KMS-11 (cell line): Measurements from ENCODE around the gene ZNF202.

Source experiments
- H2AFZ ChIP-seq: fragments of 200-600 bp; sonication (generic); 2 replicates; pipeline ENCODE4 v1.6.1; 2016; ENCODE audit warnings: antibody characterized with exemption, mixed run types, low read depth
- H3K27ac ChIP-seq: fragments of 200-600 bp; sonication (generic); 2 replicates; pipeline ENCODE4 v1.6.1; 2016; ENCODE audit warnings: mild to moderate bottlenecking, mixed run types
- H3K27me3 ChIP-seq: fragments of 200-600 bp; sonication (generic); 2 replicates; pipeline ENCODE4 v1.6.1; 2017; ENCODE audit warnings: mild to moderate bottlenecking, low read depth, mixed run types, moderate library complexity; ENCODE audit not compliant: insufficient read depth
- H3K36me3 ChIP-seq: fragments of 200-600 bp; sonication (generic); 2 replicates; pipeline ENCODE4 v1.6.1; 2017; ENCODE audit warnings: mild to moderate bottlenecking, mixed run types; ENCODE audit not compliant: insufficient read depth
- H3K4me1 ChIP-seq: fragments of 200-600 bp; sonication (generic); 2 replicates; pipeline ENCODE4 v1.6.1; 2016; ENCODE audit warnings: mild to moderate bottlenecking, low read depth, mixed run types; ENCODE audit not compliant: poor library complexity, severe bottlenecking
- H3K4me2 ChIP-seq: fragments of 200-600 bp; sonication (generic); 2 replicates; pipeline ENCODE4 v1.7.0; 2016; ENCODE audit warnings: mild to moderate bottlenecking, mixed run types
- H3K4me3 ChIP-seq: fragments of 200-600 bp; sonication (generic); IDR thresholded peaks from 2 replicates; pipeline ENCODE4 v1.6.1; 2017; ENCODE audit warnings: low read depth, low read length, mixed read lengths; ENCODE audit not compliant: insufficient read depth
- H3K79me2 ChIP-seq: fragments of 200-600 bp; sonication (generic); 2 replicates; pipeline ENCODE4 v1.6.1; 2016; ENCODE audit warnings: low read depth, mixed run types; ENCODE audit not compliant: insufficient read depth
- H3K9ac ChIP-seq: fragments of 200-600 bp; sonication (generic); 2 replicates; pipeline ENCODE4 v1.6.1; 2016; ENCODE audit warnings: mild to moderate bottlenecking, mixed run types
- H4K20me1 ChIP-seq: fragments of 200-600 bp; sonication (generic); 2 replicates; pipeline ENCODE4 v1.6.1; 2016; ENCODE audit warnings: mild to moderate bottlenecking, mixed run types; ENCODE audit not compliant: insufficient read depth
- TF ChIP-seq, protein P1 (sequence below): fragments of 200-600 bp; sonication (generic); conservative IDR thresholded peaks from 2 replicates; pipeline ENCODE4 v1.6.1; 2017; ENCODE audit warnings: low read depth, mild to moderate bottlenecking, antibody characterized with exemption, low read length, moderate library complexity, mixed read lengths

ZNF202 gene

DNA sequence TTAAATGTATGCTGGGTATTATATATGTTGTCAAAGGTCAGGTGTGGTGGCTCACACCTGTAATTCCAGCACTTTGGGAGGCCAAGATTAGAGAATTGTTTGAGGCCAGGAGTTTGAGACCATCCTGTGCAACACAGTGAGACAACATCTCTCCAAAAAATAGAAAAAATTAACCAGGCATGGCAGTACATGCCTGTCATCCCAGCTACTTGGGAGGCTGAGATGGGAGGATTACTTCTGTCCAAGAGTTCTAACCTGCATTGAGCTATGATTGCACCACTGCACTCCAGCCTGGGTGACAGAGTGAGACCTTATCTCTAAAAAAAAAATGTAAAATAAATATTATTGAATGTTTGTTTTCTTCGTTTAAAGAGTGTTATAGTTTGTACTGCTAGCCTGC lies 24.1 kb upstream of the ZNF202 start:
- H3K79me2 ChIP-seq: no peaks in the 10 kb centered on the region
- no peaks in the 10 kb centered on the region for H3K36me3 ChIP-seq
- H3K27ac ChIP-seq: no peak overlapping the region
- H3K9ac ChIP-seq: no peak overlapping the region
- TF ChIP-seq, protein P1, sequence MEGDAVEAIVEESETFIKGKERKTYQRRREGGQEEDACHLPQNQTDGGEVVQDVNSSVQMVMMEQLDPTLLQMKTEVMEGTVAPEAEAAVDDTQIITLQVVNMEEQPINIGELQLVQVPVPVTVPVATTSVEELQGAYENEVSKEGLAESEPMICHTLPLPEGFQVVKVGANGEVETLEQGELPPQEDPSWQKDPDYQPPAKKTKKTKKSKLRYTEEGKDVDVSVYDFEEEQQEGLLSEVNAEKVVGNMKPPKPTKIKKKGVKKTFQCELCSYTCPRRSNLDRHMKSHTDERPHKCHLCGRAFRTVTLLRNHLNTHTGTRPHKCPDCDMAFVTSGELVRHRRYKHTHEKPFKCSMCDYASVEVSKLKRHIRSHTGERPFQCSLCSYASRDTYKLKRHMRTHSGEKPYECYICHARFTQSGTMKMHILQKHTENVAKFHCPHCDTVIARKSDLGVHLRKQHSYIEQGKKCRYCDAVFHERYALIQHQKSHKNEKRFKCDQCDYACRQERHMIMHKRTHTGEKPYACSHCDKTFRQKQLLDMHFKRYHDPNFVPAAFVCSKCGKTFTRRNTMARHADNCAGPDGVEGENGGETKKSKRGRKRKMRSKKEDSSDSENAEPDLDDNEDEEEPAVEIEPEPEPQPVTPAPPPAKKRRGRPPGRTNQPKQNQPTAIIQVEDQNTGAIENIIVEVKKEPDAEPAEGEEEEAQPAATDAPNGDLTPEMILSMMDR: no peak
- no peak overlapping the region for H2AFZ ChIP-seq
- H3K4me3 ChIP-seq: no peak overlapping the region
- H3K27me3 ChIP-seq: no peaks in the 10 kb centered on the region
- no peak overlapping the region for H3K4me2 ChIP-seq
- H4K20me1 ChIP-seq: no peaks in the 10 kb centered on the region
- H3K4me1 ChIP-seq: no peaks in the 10 kb centered on the region

DNA sequence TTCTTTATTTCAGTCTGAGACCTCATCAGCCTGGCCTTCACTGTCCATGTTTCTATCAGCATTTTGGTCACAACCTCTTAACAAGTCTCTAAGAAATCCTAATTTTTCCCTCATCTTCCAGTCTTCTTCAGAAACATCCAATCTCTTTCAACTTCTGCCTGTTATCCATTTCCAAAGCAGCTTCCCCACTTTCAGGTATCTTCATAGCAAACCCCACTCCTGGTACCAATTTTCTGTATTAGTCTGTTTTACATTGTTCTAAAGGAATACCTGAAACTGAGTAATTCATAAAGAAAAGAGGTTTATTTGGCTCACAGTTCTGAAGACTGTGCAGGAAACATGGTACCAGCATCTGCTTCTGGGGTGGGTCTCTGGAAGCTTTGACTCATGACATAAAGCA lies 21.0 kb upstream of the ZNF202 start:
- H3K79me2 ChIP-seq: no peaks in the 10 kb centered on the region
- H3K4me2 ChIP-seq: no peak overlapping the region
- no peak overlapping the region for H3K9ac ChIP-seq
- H4K20me1 ChIP-seq: no peaks in the 10 kb centered on the region
- H2AFZ ChIP-seq: no peak overlapping the region
- H3K27me3 ChIP-seq: no peaks in the 10 kb centered on the region
- no peak overlapping the region for H3K4me3 ChIP-seq
- H3K4me1 ChIP-seq: no peaks in the 10 kb centered on the region
- H3K27ac ChIP-seq: no peak overlapping the region
- TF ChIP-seq, protein P1: no peak
- no peaks in the 10 kb centered on the region for H3K36me3 ChIP-seq

DNA sequence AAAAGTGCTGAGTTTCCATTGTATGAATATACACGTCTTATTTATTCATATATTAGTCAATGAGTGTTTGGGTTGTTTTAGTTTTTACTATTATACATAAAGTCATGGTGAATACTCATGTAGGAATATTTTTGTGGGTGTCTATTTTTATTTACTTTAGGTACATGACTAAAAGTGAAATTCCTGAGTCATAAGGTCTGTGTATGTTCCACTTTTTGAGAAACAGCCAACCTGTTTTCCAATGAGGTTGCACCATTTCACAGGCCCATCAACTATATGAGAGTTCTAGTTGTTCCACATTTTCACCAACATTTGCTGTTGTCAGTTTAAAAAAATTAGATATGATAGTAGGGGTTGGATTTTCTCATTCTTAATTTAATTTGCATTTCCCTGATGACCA lies 19.4 kb upstream of the ZNF202 start:
- Histone ChIP-seq H2AFZ (no peak overlapping the region), H3K79me2 (no peaks in the 10 kb centered on the region), H3K27me3 (no peaks in the 10 kb centered on the region), H3K9ac (no peak overlapping the region), H3K4me3 (no peak overlapping the region), H3K4me2 (no peak overlapping the region), H4K20me1 (no peaks in the 10 kb centered on the region), H3K4me1 (no peaks in the 10 kb centered on the region), H3K27ac (no peak overlapping the region), H3K36me3 (no peaks in the 10 kb centered on the region)
- TF ChIP-seq, protein P1: no peak

GRCh38 chr11:123757976-123758375 lies 16.5 kb upstream of the ZNF202 start:
- no peak overlapping the region for H3K27ac ChIP-seq
- H3K79me2 ChIP-seq: no peaks in the 10 kb centered on the region
- no peaks in the 10 kb centered on the region for H3K27me3 ChIP-seq
- no peak overlapping the region for H3K4me2 ChIP-seq
- H4K20me1 ChIP-seq: no peaks in the 10 kb centered on the region
- H3K9ac ChIP-seq: no peak overlapping the region
- no peaks in the 10 kb centered on the region for H3K36me3 ChIP-seq
- H2AFZ ChIP-seq: no peak overlapping the region
- no peaks in the 10 kb centered on the region for H3K4me1 ChIP-seq
- TF ChIP-seq, protein P1: no peak
- H3K4me3 ChIP-seq: no peak overlapping the region
